ENCODE measurements around the gene CHST6.
A peak's percentile ranks its signal among the peaks of the same experiment; 100 is the strongest.
"Not testable (repeated sequence)": the region's sequence is repeated elsewhere in the genome, so short reads cannot be mapped to it uniquely, and the experiment has no call there.

CHST6 gene

GRCh38 chr16:75443298-75443697 is 51.9 kb downstream of the CHST6 start:
- DNase-seq (ENCODE audit: low read depth, low spot score) = no peak

DNA sequence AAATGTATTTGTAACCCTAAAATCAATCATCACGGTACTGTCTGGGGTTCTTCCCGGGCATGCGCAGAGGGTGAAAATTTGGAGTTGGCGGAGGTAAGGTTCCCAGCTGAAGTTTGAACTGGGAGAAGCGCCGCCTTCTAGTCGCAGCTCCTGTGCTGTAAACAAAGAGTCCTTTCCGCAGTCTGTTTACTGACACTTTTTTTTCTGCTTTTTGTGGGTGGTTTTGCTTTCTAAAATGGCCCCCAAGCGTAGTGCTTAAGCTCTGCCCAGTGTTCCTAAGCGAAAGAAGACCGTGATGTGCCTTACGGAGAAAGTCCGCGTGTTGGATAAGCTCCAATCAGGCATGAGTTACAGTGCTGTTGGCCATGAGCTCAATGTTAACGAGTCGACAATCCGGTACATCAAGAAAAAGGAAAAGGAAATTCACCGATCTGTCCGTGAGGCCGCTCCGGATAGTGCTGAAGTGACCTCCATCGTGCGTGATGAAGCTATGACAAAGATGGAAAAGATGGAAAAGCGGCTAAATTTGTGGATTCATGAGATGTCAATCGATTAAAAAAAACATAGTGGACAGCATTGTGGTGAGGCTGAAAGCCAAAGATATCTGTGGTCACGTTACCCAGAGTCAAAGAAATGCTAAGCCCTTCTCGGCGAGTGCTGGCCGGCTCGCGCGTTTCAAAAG is 61.4 kb downstream of the CHST6 start:
- DNase-seq (ENCODE audit: low read depth, low spot score) = peak; percentile 83

DNA sequence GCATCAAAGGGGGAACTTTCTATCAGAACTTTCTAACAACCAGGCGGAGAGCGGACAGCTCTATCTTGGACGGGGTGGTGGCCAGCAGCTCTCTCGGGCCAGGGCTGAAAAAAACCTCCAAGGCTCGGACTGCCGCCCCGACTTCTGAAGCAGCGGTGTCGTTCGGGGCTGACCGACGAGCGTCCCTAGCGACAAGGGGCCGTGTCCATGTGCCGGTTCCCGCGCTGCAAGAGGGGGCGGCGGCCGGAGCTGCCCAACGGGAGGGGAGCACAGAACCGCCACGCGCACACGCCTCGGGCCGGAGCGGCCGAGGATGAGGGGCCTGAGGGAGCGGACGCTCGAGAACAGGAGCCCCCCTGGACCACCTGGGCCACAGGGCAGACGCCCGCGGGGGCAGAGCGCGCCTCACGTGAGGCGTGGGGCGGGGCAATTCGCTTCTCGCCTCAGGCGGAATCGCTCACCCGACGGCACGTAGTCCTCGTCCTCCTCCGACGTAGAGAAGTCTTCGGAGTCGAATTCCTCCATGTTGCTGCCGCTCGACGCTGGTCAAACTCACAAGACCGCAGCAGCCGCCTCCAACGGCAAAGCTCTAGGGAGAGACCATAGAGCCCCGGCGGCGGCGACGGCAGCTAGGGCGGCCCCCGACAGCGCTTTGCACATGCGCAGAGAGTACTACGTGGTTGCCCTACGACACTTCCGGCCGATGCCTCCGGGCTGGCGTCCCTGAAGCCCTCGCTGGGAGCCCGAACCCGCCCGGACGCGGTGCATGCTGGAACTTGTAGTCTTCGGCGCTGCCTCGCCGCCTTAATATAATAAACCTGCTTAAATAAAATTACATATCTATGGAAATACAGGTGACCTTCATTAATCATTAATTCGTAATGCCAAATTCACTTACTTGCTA is 62.2 kb downstream of the CHST6 start, which contains the start of gene CFDP1:
CFDP1 (minus strand) TSS at position 676 of the 904 bp plus-strand sequence; CDS start at position 525, 151 bp downstream.
- no peak for DNase-seq (ENCODE audit: low read depth, low spot score)

DNA sequence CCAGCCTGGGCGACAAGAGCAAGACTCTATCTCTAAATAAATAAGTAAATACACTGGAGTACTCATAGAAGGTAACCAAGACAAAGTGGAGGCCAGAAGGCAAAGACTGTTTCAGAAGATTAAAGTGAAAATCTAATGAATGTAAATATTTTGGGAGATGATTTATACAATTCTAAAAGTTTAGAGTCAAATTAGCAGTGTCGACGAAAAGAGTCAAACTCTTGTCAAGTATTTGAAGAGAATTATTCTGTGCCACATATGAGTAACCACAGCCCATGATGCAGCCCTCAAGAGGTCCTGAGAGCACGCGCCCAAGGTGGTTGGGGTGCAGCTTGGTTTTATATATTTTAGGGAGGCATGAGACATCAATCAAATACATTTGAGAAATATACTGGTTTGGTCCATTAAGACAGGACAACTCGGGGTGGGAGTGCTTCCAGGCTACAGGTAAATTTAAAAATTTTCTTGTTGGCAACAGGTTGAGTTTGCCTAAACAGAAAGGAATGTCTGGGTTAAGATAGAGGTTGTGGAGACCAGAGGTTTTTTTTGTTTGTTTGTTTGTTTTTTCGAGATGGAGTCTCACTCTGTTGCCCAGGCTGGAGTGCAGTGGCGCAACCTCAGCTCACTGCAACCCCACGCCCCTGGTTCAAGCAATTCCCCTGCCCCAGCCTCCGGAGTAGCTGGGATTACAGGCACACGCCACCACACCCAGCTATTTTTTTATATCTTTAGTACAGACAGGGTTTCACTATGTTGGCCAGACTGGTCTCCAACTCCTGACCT is 65.4 kb downstream of the CHST6 start:
- no peak for DNase-seq (ENCODE audit: low read depth, low spot score)

- DNase-seq (ENCODE audit: low read depth, low spot score) = not testable (repeated sequence)
These were observed 68.7 kb downstream of the CHST6 start for GRCh38 chr16:75426524-75426923.

DNA sequence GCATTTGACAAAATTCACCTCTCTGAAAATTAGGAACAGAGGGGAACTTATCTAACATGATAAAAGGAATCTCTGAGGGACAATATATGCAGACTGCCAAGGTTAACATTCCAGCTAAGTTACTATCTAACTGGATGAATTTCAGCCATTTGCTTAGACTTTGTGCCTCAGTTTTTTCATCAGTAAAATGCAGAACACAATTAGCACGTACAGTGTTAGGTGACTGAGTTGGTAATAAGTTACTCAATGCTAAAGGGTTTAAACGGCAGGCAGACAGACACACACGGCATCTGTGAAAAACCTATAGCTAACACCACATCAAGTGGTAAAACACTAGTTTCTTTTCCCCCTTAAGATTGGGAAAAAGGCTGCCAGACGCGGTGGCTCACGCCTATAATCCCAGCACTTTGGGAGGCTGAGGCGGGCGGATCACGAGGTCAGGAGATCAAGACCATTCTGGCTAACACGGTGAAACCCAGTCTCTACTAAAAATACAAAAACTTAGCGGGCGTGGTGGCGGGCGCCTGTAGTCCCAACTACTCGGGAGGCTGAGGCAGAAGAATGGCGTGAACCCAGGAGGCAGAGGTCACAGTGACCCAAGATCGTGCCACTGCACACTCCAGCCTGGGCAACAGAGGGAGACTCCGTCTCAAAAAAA is 71.0 kb downstream of the CHST6 start:
- DNase-seq (ENCODE audit: low read depth, low spot score) = not testable (repeated sequence)

DNA sequence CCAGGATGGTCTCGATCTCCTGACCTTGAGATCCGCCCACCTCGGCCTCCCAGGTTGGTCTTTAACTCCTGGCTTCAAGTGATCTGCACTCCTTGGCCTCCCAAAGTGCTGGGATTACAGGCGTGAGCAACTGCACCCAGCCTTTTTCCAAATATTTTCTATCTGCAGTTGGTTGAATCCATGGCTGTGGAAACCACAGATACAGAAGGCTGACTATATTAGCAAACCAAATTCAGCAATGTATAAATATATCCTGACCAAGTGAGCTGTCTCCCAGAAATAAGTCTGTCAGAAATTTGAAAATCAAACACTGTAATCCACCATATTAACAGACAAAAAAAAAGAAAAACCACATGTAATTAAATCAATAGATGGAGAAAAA is 71.5 kb downstream of the CHST6 start:
- no peak for DNase-seq (ENCODE audit: low read depth, low spot score)
